ENCODE data around the gene COL27A1. TPM values are rescaled to one million over a fixed set of nuclear protein-coding genes. Genes with fewer than 3 reads are reported as not detected.
"Not testable (repeated sequence)": the region's sequence is repeated elsewhere in the genome, so short reads cannot be mapped to it uniquely, and the experiment has no call there.

The COL27A1 gene
- total RNA-seq, 1 donor from 2014 or later = 51.0 TPM

GRCh38 chr9:114327749-114328148 is 172.4 kb downstream of the COL27A1 start:
- ATAC-seq (peak; percentile 7), DNase-seq (ENCODE audit: low spot score) (no peak)

- DNase-seq (ENCODE audit: low spot score) = peak; percentile 71
- peak; percentile 4 for ATAC-seq
These were observed 173.1 kb downstream of the COL27A1 start for GRCh38 chr9:114328357-114328820.

DNA sequence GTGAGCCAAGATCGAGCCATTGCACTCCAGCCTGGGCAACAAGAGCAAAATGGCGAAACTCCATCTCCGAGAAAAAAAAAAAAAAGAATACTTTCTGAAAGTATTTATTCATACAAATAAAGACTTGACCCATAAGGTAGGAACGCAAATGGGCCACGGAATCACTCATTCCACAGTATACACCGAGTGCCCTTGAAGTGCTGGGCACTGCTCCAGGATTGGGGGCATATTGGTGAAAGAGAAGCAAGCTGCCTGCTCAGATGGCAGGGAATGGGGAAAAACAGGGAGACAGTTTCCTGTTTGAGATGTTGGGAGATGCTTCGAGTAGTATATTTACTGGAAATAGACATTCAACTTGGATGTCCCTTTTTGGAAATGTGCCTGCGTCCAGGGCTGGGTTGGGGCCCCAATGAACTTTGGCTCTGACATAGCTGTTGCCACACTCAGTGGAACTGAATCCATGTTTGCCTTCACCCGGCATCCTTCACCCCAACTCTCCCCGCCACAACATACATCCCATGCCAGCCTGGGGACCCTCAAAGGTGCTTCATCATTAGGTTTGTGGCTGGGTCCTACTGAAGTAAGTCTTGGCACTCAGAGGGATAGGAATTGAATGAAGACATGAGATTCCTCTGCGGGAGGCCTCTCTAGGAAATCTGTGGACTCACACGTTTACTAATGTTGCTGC is 173.7 kb downstream of the COL27A1 start:
- ATAC-seq (peak; percentile 20), DNase-seq (ENCODE audit: low spot score) (peak; percentile 78)

- ATAC-seq = peak; percentile 53
These were observed 174.3 kb downstream of the COL27A1 start, which contains the start of gene ORM2 for GRCh38 chr9:114329625-114330022. TSS of gene ORM2 (plus strand) at chr9:114329869. CDS start at chr9:114329905, 36 bp downstream.

DNA sequence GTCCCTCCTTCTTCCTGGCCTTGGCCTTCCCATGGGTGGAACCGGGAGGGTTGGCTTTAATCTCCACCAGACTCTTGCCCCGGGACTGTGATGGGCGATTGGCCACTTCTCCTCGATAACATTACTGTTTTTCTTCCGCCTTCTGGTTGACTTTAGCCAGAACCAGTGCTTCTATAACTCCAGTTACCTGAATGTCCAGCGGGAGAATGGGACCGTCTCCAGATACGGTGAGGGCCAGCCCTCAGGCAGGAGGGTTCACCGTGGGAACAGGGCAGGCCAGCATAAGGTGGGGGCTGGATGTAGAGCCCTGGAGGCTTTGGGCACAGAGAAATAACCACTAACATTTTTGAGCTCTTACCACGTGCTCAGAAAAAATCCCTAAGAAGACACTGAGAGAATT is 175.3 kb downstream of the COL27A1 start:
- ATAC-seq (no peak), DNase-seq (ENCODE audit: low spot score) (no peak)

More at GRCh38 chr9:114329625-114330022, 174.3 kb downstream of the COL27A1 start, which contains the start of gene ORM2:
- DNase-seq (ENCODE audit: low spot score) = not testable (repeated sequence)

DNA sequence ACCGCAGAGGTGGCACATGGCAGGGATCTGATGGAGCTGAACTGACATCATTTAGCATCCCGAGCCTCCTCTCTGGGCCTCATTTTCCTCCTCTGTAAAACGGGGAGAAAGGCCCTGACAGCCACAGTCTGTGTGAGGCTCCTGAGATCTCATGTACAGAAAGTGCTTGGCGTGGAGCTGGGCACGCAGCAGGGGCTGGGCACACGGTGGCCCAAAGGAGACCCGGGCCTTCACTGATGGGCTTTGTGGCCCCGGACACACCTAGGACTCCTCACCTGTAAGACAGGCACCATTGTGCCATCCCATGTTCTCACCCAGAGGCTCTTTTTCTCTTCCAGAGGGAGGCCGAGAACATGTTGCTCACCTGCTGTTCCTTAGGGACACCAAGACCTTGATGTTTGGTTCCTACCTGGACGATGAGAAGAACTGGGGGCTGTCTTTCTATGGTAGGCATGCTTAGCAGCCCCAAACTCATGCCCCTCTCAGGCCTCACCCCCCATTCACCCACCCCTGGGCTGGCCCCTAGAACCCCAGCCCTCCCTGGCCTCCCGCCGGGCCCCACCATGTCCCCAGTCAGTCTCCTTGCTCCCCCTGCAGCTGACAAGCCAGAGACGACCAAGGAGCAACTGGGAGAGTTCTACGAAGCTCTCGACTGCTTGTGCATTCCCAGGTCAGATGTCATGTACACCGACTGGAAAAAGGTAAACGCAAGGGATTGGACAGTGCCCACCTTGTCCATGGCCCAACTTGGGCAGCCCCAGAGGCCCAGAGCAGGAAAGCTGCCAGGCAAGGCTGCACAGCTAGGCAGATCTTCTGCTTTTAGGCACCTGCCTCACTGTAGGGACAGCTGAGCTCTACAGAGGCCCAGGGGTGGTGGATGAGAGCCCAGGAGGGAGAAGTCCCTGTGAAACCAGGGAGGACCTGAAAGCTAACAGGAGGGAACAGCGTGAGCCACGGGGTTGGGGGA is 176.2 kb downstream of the COL27A1 start:
- DNase-seq (ENCODE audit: low spot score); ATAC-seq: not testable (repeated sequence)

GRCh38 chr9:114332474-114333040 is 177.2 kb downstream of the COL27A1 start:
- not testable (repeated sequence) for DNase-seq (ENCODE audit: low spot score); ATAC-seq

DNA sequence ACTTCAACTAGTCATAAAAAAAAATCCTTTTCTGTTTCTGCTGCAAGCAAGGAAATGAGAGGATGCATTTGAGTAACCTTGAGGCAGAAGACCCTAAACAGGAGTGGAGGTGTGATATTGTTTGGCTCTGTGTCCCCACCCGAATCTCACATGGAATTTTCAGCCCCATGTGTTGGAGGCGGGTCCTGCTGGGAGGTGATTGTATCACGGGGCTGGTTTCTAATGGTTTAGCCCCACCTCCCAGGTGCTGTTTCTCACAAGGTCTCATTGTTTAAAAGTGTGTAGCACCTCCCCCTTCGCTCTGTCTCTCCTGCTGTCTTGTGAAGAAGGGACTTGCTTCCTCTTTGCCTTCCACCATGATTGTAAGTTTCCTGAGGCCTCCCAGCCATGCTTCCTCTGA is 178.4 kb downstream of the COL27A1 start:
- not testable (repeated sequence) for DNase-seq (ENCODE audit: low spot score)
- peak; percentile 38 for ATAC-seq

DNA sequence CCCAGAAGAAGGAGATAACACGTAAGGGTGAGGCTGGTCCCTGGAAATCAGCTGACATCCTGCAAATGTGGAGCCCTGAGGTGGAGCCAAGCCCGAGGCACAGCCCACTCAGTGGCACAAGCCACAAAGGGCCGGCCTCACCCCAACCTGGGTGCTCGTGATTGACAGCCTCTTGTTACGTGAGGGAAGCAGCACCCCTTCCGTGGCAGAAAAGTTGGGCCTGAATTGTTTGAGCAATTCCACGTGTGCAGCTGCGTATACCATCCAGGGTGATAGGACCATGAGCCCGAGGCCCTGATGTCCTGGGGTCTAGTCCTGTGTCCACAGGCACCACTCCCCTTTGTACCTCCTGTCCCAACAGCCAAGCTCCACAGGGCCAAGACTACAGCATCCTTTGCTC is 179.2 kb downstream of the COL27A1 start:
- DNase-seq (ENCODE audit: low spot score) = no peak
- ATAC-seq = peak; percentile 0

DNA sequence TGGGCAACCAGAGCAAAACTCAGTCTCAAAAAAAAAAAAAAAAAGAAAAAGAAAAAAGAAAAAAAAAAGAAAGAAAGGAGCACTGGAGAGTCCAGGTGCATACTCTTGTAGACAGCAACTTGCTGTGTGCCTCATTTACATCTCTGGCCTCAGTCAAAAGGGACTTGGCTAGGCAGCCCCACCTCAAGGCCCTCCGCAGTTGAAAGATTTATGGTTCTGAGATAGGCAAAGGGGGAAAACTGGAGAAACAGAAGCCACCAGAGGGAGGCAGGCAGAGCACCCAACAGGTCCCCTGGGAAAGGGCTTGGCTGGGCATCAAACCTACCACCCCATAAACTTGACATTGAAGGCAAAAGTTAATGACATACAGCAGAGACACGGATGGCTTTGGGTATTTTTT is 180.4 kb downstream of the COL27A1 start:
- no peak for ATAC-seq
- no peak for DNase-seq (ENCODE audit: low spot score)

GRCh38 chr9:114336157-114336556 is 180.8 kb downstream of the COL27A1 start:
- no peak for DNase-seq (ENCODE audit: low spot score)

DNA sequence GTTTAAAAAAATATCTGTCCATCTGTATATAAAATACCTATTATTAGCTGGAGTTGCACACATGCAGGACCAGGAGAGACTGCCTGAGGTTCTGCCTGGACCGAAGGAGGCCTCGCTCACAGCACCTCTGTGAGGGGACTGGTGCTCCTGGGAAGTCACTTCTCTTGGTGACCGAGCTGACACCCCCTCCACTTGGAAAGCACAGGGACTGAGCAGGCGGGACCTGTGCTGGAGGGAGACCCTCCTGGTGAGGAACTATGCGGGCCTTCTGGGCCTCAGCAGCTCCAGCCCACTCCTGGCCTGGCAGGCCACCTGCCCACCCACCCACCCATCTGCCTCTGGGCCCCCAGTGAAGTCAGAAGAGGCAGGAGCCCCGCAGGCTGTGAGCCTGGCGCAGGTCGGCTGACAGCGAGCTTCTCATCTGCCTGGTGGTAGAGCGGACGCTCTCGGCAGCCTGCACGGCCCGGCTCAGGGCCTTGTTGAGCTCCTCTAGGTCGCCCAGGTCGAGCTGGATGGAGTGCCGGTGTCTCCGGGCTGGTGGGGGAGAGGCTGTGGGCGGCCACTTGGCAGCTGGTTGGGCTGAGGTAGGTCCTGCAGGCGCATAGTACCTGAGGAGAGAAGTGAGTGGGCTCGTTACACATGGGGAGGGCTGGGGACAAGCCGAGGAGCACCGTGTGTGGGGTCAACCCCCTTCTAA is 181.5 kb downstream of the COL27A1 start:
- no peak for ATAC-seq
- no peak for DNase-seq (ENCODE audit: low spot score)

More at GRCh38 chr9:114336157-114336556, 180.8 kb downstream of the COL27A1 start:
- ATAC-seq = no peak

DNA sequence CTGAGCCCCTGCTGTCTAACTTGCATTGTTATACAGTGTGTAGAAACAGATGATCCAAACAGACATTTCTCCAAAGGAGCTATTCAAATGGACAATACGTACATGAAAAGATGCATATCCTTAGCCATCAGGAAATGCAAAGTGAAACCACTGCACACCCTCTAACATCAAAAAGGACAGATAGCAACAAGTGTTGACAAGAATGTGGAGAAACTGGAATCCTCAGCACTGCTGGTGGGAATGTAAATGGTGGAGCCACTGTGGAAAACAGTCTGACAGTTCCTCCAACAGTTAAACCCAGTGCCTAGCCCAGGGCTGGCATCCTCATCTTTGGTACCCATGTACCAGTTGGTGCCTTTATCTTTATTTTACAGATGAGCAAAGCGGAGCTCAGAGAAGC is 182.8 kb downstream of the COL27A1 start:
- ATAC-seq = no peak
- DNase-seq (ENCODE audit: low spot score) = no peak

GRCh38 chr9:114339130-114339908 is 184.0 kb downstream of the COL27A1 start:
- no peak for DNase-seq (ENCODE audit: low spot score)
- peak; percentile 79 for ATAC-seq

- DNase-seq (ENCODE audit: low spot score) = no peak
- no peak for ATAC-seq
These were observed 186.0 kb downstream of the COL27A1 start for GRCh38 chr9:114341152-114341830.

DNA sequence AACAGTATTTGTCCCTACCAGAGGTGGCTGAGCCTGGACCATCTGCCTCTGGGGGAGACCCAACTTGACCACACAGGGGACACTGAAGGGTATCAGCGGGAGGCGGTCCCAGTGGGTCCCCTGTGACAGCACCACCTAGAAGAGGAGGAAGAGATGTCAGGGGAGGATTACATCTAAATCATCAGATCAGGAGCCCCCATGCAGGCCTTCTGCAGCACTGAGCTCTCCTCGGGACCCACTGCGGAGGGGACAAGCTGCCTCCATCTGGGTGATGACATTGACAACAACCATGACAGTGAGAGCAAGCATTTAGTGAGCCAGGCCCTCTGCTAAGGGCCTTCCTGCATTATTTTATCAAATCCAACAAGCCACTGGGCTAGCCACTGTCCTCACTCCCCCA is 186.7 kb downstream of the COL27A1 start:
- DNase-seq (ENCODE audit: low spot score) = no peak
- no peak for ATAC-seq

GRCh38 chr9:114342755-114343440 is 187.6 kb downstream of the COL27A1 start:
- DNase-seq (ENCODE audit: low spot score) (no peak), ATAC-seq (no peak)

DNA sequence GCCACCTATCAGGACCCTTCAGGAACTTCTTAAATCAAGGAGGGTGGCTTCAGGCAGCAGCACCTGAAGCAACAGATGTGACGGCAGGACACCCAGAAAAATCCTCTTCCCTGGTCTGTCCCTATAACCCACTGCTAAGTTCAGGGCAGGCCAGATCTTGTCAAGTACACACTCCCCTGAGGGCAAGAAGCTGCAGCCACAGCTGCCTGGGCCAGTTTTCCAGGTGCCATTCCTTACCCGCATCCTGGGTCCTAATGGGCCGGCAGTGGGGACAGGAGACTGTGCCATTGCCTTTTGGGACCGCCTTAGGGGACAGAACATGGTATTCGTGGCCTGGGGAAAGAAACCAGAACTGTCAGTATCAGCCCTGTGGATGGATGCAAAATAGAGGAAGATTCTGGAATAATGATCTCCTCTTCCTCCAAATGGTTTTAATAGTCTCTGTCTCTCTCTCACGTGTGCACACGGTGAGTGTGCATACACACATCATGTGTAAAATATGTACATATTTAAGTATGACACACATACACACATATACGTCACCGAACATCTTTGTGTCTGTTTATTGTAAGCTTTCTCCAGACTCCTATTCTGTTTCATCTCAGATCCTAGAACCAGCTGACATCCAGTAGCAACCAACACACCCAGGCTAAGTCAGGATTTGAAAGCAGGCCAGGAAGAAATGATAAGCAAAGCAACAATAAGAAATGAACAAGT is 188.3 kb downstream of the COL27A1 start:
- no peak for ATAC-seq

More for the DNA sequence above, 188.3 kb downstream of the COL27A1 start:
- DNase-seq (ENCODE audit: low spot score) = no peak

Data from left lobe of liver (tissue), 2 donors.